ENCODE results near the gene CLIC4.

DNA sequence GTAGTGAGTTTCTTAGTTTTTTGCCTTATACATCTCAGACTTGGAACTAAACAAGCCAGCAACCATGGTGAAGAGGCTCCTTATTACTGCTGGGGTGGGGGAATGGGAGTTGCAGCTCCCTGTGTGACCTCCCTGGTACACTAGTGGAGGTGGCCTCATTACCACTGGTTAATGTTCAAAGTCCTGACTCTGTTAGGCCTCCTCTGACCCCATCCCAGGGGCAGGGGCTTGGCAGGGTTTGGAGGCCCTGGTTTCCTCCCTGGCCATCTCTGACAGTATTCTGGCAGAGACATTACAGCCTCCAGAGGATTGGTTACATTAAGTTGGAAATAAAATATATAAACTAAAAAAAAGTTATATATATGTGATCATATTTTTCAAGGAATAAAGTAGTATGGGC lies 45.2 kb downstream of the CLIC4 start:
- TF ChIP-seq, protein P1, sequence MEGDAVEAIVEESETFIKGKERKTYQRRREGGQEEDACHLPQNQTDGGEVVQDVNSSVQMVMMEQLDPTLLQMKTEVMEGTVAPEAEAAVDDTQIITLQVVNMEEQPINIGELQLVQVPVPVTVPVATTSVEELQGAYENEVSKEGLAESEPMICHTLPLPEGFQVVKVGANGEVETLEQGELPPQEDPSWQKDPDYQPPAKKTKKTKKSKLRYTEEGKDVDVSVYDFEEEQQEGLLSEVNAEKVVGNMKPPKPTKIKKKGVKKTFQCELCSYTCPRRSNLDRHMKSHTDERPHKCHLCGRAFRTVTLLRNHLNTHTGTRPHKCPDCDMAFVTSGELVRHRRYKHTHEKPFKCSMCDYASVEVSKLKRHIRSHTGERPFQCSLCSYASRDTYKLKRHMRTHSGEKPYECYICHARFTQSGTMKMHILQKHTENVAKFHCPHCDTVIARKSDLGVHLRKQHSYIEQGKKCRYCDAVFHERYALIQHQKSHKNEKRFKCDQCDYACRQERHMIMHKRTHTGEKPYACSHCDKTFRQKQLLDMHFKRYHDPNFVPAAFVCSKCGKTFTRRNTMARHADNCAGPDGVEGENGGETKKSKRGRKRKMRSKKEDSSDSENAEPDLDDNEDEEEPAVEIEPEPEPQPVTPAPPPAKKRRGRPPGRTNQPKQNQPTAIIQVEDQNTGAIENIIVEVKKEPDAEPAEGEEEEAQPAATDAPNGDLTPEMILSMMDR (IDR thresholded peaks at IDR 0.05) = no peak
- TF ChIP-seq POLR2A (IDR thresholded peaks at IDR 0.05) = no peak
